H1 (cell line): ENCODE measurements around the gene CST6. TPM values are rescaled to one million over a fixed set of nuclear protein-coding genes. Genes with fewer than 3 reads are reported as not detected.

Source experiments
- CTCF ChIA-PET: fragments of 300-600 bp; sonication (Branson Sonifier 250); formaldehyde crosslinking; loops from one replicate; lab custom pipeline; 2021; ENCODE audit not compliant: partially characterized antibody; lab: Charles Lee
- POLR2A ChIA-PET: fragments of 300-600 bp; sonication (Branson Sonifier 250); formaldehyde crosslinking; loops from one replicate; lab custom pipeline; 2021; ENCODE audit warnings: inconsistent platforms; ENCODE audit not compliant: partially characterized antibody; lab: Charles Lee
- DNase-seq, 2 experiments: peaks; one replicate each; pipeline versions ENCODE4 v3.0.0 to v3.0.0-alpha.2; 2010 to 2022; ENCODE audit warnings: low spot score in 2 of 2, low read depth in 1 of 2, mixed read lengths in 1 of 2
- FAIRE-seq: peaks from 2 replicates; lab custom pipeline; 2011; peaks lifted over from hg19 to GRCh38; lab: Jason Lieb, UNC
- H2AFZ ChIP-seq: 2 replicates; pipeline ENCODE4 v1.8.1; 2012; ENCODE audit warnings: low read length, inconsistent platforms
- H2AK5ac ChIP-seq: 2 replicates; pipeline ENCODE4 v1.6.1; 2013; ENCODE audit warnings: low read depth, low read length
- H2BK120ac ChIP-seq: replicated peaks from 2 replicates; pipeline ENCODE3; 2013; ENCODE audit warnings: low read depth, low read length, inconsistent platforms
- H2BK12ac ChIP-seq: 2 replicates; pipeline ENCODE4 v1.6.1; 2013; ENCODE audit warnings: low read depth, low read length
- H2BK15ac ChIP-seq: 2 replicates; pipeline ENCODE4 v1.6.1; 2013; ENCODE audit warnings: low read length
- H2BK20ac ChIP-seq: 2 replicates; pipeline ENCODE4 v1.6.1; 2013; ENCODE audit warnings: low read length
- H2BK5ac ChIP-seq: 2 replicates; pipeline ENCODE4 v1.6.1; 2013; ENCODE audit warnings: low read depth, low read length
- H3K14ac ChIP-seq: 2 replicates; pipeline ENCODE4 v1.6.1; 2013; ENCODE audit warnings: inconsistent platforms; ENCODE audit not compliant: insufficient read length
- H3K18ac ChIP-seq: 2 replicates; pipeline ENCODE4 v1.6.1; 2013; ENCODE audit warnings: low read length; ENCODE audit errors: extremely low read depth
- H3K23ac ChIP-seq: 2 replicates; pipeline ENCODE4 v1.6.1; 2013; ENCODE audit warnings: inconsistent platforms; ENCODE audit not compliant: insufficient read length
- H3K23me2 ChIP-seq: 2 replicates; pipeline ENCODE4 v1.6.1; 2013; ENCODE audit warnings: low read depth, low read length
- H3K27ac ChIP-seq: 2 replicates; pipeline ENCODE4 v1.6.1; 2011; ENCODE audit warnings: low read depth, low read length, inconsistent platforms
- H3K27me3 ChIP-seq, 4 experiments: replicated peaks in 1 of 4; 1 replicate in 1 of 4; 2 replicates in 3 of 4; pipeline versions ENCODE4 v1.6.1 to v1.8.1; 2011 to 2013; ENCODE audit warnings: low read length in 3 of 4, mild to moderate bottlenecking in 3 of 4, inconsistent platforms in 2 of 4, mixed read lengths in 2 of 4, moderate library complexity in 1 of 4; ENCODE audit not compliant: control insufficient read depth in 3 of 4, insufficient read depth in 3 of 4; ENCODE audit errors: extremely low read depth in 1 of 4
- H3K36me3 ChIP-seq, 4 experiments: 2 replicates each; pipeline versions ENCODE4 v1.6.1 to v1.8.1; 2011 to 2013; ENCODE audit warnings: mild to moderate bottlenecking in 4 of 4, low read length in 3 of 4, moderate library complexity in 2 of 4, control low read depth in 1 of 4, inconsistent platforms in 1 of 4; ENCODE audit not compliant: insufficient read depth in 4 of 4, control insufficient read depth in 2 of 4
- H3K4ac ChIP-seq: replicated peaks from 2 replicates; pipeline ENCODE3; 2013; ENCODE audit warnings: low read length, low read depth, mixed read lengths, inconsistent platforms; ENCODE audit not compliant: insufficient read length
- H3K4me1 ChIP-seq, 4 experiments: replicated peaks in 1 of 4; 1 replicate in 1 of 4; 2 replicates in 3 of 4; pipeline versions ENCODE4 v1.6.1 to v1.8.1; 2011 to 2013; ENCODE audit warnings: low read length in 3 of 4, inconsistent platforms in 2 of 4, mixed read lengths in 1 of 4; ENCODE audit not compliant: insufficient read depth in 4 of 4, control insufficient read depth in 3 of 4
- H3K4me2 ChIP-seq, 2 experiments: 2 replicates each; pipeline versions ENCODE4 v1.6.1 to v1.8.1; 2011 to 2013; ENCODE audit warnings: low read depth in 2 of 2, low read length in 2 of 2, control low read depth in 1 of 2, inconsistent platforms in 1 of 2, mild to moderate bottlenecking in 1 of 2; ENCODE audit not compliant: insufficient read depth in 1 of 2
- H3K4me3 ChIP-seq, 4 experiments: fragments of 200-600, 300-600 bp in 1 of 4; sonication (generic), shearing (Covaris generic), sonication (Bioruptor Twin) in 1 of 4; 2 replicates each; pipeline versions ENCODE4 v1.5.1 to v1.8.1; 2011 to 2016; ENCODE audit warnings: low read length in 4 of 4, low read depth in 3 of 4, control low read depth in 2 of 4, inconsistent platforms in 2 of 4, mild to moderate bottlenecking in 2 of 4, mixed read lengths in 1 of 4, moderate library complexity in 1 of 4; ENCODE audit not compliant: insufficient read depth in 2 of 4; ENCODE audit errors: extremely low read depth in 1 of 4
- H3K56ac ChIP-seq: replicated peaks from 2 replicates; pipeline ENCODE3; 2013; ENCODE audit warnings: low read depth, mild to moderate bottlenecking, mixed read lengths, low read length, inconsistent platforms; ENCODE audit not compliant: insufficient read length
- H3K79me1 ChIP-seq: 2 replicates; pipeline ENCODE4 v1.6.1; 2013; ENCODE audit warnings: low read depth, low read length, control low read depth
- H3K79me2 ChIP-seq, 2 experiments: 2 replicates each; pipeline versions ENCODE4 v1.6.1 to v1.8.1; 2012 to 2013; ENCODE audit warnings: low read length in 2 of 2, mild to moderate bottlenecking in 2 of 2, inconsistent platforms in 1 of 2; ENCODE audit not compliant: insufficient read depth in 2 of 2, control insufficient read depth in 1 of 2
- H3K9ac ChIP-seq, 4 experiments: replicated peaks in 1 of 4; 1 replicate in 1 of 4; 2 replicates in 3 of 4; pipeline versions ENCODE4 v1.6.1 to v1.8.1; 2011 to 2013; ENCODE audit warnings: low read depth in 3 of 4, low read length in 3 of 4, control low read depth in 2 of 4, mild to moderate bottlenecking in 2 of 4, moderate library complexity in 2 of 4, inconsistent platforms in 1 of 4; ENCODE audit errors: extremely low read depth in 1 of 4
- H3K9me3 ChIP-seq, 2 experiments: 2 replicates each; pipeline versions ENCODE4 v1.6.1 to v1.8.1; 2012 to 2013; ENCODE audit warnings: mild to moderate bottlenecking in 2 of 2, moderate library complexity in 2 of 2, control low read depth in 1 of 2, inconsistent platforms in 1 of 2, low read depth in 1 of 2, low read length in 1 of 2, mixed read lengths in 1 of 2; ENCODE audit not compliant: insufficient read depth in 2 of 2
- H4K20me1 ChIP-seq, 2 experiments: replicated peaks in 1 of 2; 2 replicates each; pipeline versions ENCODE3 to v1.8.1; 2011 to 2013; ENCODE audit warnings: inconsistent platforms in 2 of 2, low read length in 2 of 2, mild to moderate bottlenecking in 1 of 2; ENCODE audit not compliant: insufficient read depth in 2 of 2, control insufficient read depth in 1 of 2
- H4K5ac ChIP-seq: 2 replicates; pipeline ENCODE4 v1.6.1; 2013; ENCODE audit warnings: low read length, low read depth, mixed read lengths, inconsistent platforms; ENCODE audit not compliant: insufficient read length
- H4K8ac ChIP-seq: 2 replicates; pipeline ENCODE4 v1.8.0; 2013; ENCODE audit warnings: mild to moderate bottlenecking, moderate library complexity, low read length, inconsistent platforms; ENCODE audit not compliant: insufficient read depth; ENCODE audit errors: extremely low read depth
- H4K91ac ChIP-seq: replicated peaks from 2 replicates; pipeline ENCODE3; 2013; ENCODE audit warnings: low read length, mixed read lengths, inconsistent platforms; ENCODE audit not compliant: insufficient read length
- BRCA1 ChIP-seq: IDR thresholded peaks from 2 replicates; pipeline ENCODE4 v1.6.1; 2012; ENCODE audit warnings: low read depth, low read length, improper control_type of control experiment
- CHD2 ChIP-seq: IDR thresholded peaks from 2 replicates; pipeline ENCODE4 v1.6.1; 2012; ENCODE audit warnings: low read length, improper control_type of control experiment
- HDAC6 ChIP-seq: IDR thresholded peaks from one replicate; pipeline ENCODE4 v1.7.1; 2012; ENCODE audit warnings: low read depth, mild to moderate bottlenecking, inconsistent platforms, low read length, moderate library complexity
- YY1 ChIP-seq: IDR thresholded peaks from 2 replicates; pipeline ENCODE4 v1.6.1; 2011; ENCODE audit warnings: low read depth, mild to moderate bottlenecking, low read length
- WGBS, 2 experiments: shearing (Covaris generic) in 1 of 2; methylation state at CpG; one replicate each; pipeline versions ENCODE4 v1.1.6 to v1.1.7; 2013 to 2015; ENCODE audit warnings: low lambda C conversion rate in 2 of 2, mixed read lengths in 2 of 2, inconsistent platforms in 1 of 2, low coverage in 1 of 2, missing lambda C conversion rate in 1 of 2; ENCODE audit not compliant: insufficient replicate concordance in 2 of 2, insufficient coverage in 1 of 2, insufficient read length in 1 of 2; ENCODE audit errors: extremely low coverage in 1 of 2, missing lambda C conversion rate in 1 of 2; 5-methylcytosine and 5-hydroxymethylcytosine counted together
- polyA plus RNA-seq, 7 experiments: library from polyadenylated mRNA; depleted of rRNA in 3 of 7; stranded (reverse) in 5 of 7; unstranded in 2 of 7; fragments of >200 nt in 5 of 7; fragments of 200-250 nt in 2 of 7; gene quantifications; 1 replicate in 5 of 7; 2 replicates in 1 of 7; 4 replicates in 1 of 7; pipeline versions ENCODE4 v1.2.1 to v1.2.3, GENCODE V29; 2011 to 2013; ENCODE audit warnings: missing spikeins in 2 of 7, mixed read lengths in 2 of 7
- total RNA-seq: library from RNA; stranded (reverse); fragmentation: NEBNext Ultra II Directional; extraction: Animal tissue kit (Norgen Biotek cat#: 25700); gene quantifications from 2 replicates; pipeline ENCODE4 v1.2.1, GENCODE V29; 2021

CST6 gene
- total and polyA plus RNA-seq, 2 of the 8 experiments (the other 6 are each of a cell fraction or from before 2014, with no cell fraction given), result 1.6 to 7.6 TPM

- Histone ChIP-seq H3K27me3 (peaks cover 0 to 15% (median 5%) of the 10 kb centered on the region in 4 experiments; a peak in 4 of 7 replicates), H3K4me2 (no peak within 1 kb of the TSS), H3K36me3 (no peaks in the 10 kb centered on the region), H2BK20ac (no peak within 1 kb of the TSS), H3K56ac (no peak within 1 kb of the TSS), H4K91ac (no peak within 1 kb of the TSS), H3K79me1 (no peaks in the 10 kb centered on the region), H3K4me3 (no peak within 1 kb of the TSS), H3K23ac (no peak within 1 kb of the TSS), H4K5ac (no peak within 1 kb of the TSS), H3K79me2 (no peaks in the 10 kb centered on the region), H3K18ac (no peak within 1 kb of the TSS), H2BK12ac (0 out of 2 replicates have a peak within 1 kb of the TSS, but pooled peaks have one; percentile 17), H2AK5ac (no peak within 1 kb of the TSS), H3K23me2 (no peaks in the 10 kb centered on the region), H3K4ac (no peak within 1 kb of the TSS), H2BK120ac (no peak within 1 kb of the TSS), H2BK15ac (peak within 1 kb of the TSS; percentile 72; the same call in 1 of the 2 replicates), H3K14ac (no peak within 1 kb of the TSS), H2BK5ac (no peak within 1 kb of the TSS), H4K20me1 (no peaks in the 10 kb centered on the region), H4K8ac (no peak within 1 kb of the TSS), H3K4me1 (peaks cover 0 to 3% (median 1%) of the 10 kb centered on the region in 4 experiments; a peak in 1 of 7 replicates), H3K27ac (no peak within 1 kb of the TSS), H3K9me3 (no peaks in the 10 kb centered on the region), H3K9ac (no peak within 1 kb of the TSS), H2AFZ (no peak within 1 kb of the TSS)
- ChIA-PET CTCF (interaction anchor here (1.1 to 1.6 kb wide), 5 partner anchors 13 to 142 kb away, joined by 3 to 6 read pairs (median 3); no protein-coding TSS in a partner anchor), POLR2A (interaction anchor here (0.8 to 1.0 kb wide), 2 partner anchors 8 to 18 kb away, joined by 3 read pairs; no protein-coding TSS in a partner anchor)
- DNase-seq (no peak), FAIRE-seq (no peak)
- 92% methylated on average over 18 of the region's 18 CpGs; no CpG with 5 or more reads in 1 of the 2 experiments for WGBS, 2 experiments
- TF ChIP-seq HDAC6 (no peak), YY1 (no peak), CHD2 (no peak), BRCA1 (no peak)
Observed at GRCh38 chr11:66026017-66026529, 14.3 kb downstream of the CST6 start, which contains the start of gene CATSPER1. Gene CATSPER1, minus strand, starts transcription at chr11:66026479. Its CDS starts 100 bp downstream, at chr11:66026379.
